Astrocyte (in vitro differentiated cells and primary cell): Measurements from ENCODE around the gene ABCG4. TPM values are rescaled to one million over a fixed set of nuclear protein-coding genes. Genes with fewer than 3 reads are reported as not detected.

Experiments
- DNase-seq: peaks from one replicate; pipeline ENCODE4 v3.0.0-alpha.2; 2010; ENCODE audit warnings: low read depth
- FAIRE-seq: peaks from 2 replicates; lab custom pipeline; 2011; peaks lifted over from hg19 to GRCh38; lab: Jason Lieb, UNC
- H2AFZ ChIP-seq: 2 replicates; pipeline ENCODE4 v1.6.0; 2012; ENCODE audit warnings: low read depth, low read length, inconsistent platforms
- H3K27ac ChIP-seq: 2 replicates; pipeline ENCODE4 v1.5.1; 2011; ENCODE audit warnings: low read depth, low read length, inconsistent platforms
- H3K27me3 ChIP-seq: 2 replicates; pipeline ENCODE4 v1.6.0; 2011; ENCODE audit warnings: low read length, inconsistent platforms; ENCODE audit not compliant: insufficient read depth
- H3K36me3 ChIP-seq: 2 replicates; pipeline ENCODE4 v1.5.1; 2011; ENCODE audit warnings: low read length, inconsistent platforms; ENCODE audit not compliant: insufficient read depth
- H3K4me1 ChIP-seq: 2 replicates; pipeline ENCODE4 v1.5.1; 2011; ENCODE audit warnings: low read length, inconsistent platforms; ENCODE audit not compliant: insufficient read depth
- H3K4me2 ChIP-seq: 2 replicates; pipeline ENCODE4 v1.6.0; 2012; ENCODE audit warnings: low read length, inconsistent platforms
- H3K4me3 ChIP-seq: 2 replicates; pipeline ENCODE4 v1.5.1; 2011; ENCODE audit warnings: low read depth, mild to moderate bottlenecking, low read length, inconsistent platforms; ENCODE audit not compliant: insufficient read depth
- H3K79me2 ChIP-seq: 2 replicates; pipeline ENCODE4 v1.6.0; 2012; ENCODE audit warnings: mild to moderate bottlenecking, low read length, inconsistent platforms; ENCODE audit not compliant: insufficient read depth
- H3K9ac ChIP-seq: 2 replicates; pipeline ENCODE4 v1.6.0; 2012; ENCODE audit warnings: mild to moderate bottlenecking, low read length, inconsistent platforms
- H3K9me3 ChIP-seq: 2 replicates; pipeline ENCODE4 v1.5.1; 2012; ENCODE audit warnings: low read depth, mild to moderate bottlenecking, low read length, inconsistent platforms; ENCODE audit not compliant: insufficient read depth
- H4K20me1 ChIP-seq: 2 replicates; pipeline ENCODE4 v1.6.0; 2012; ENCODE audit warnings: low read length, inconsistent platforms; ENCODE audit not compliant: insufficient read depth
- H3K27ac Mint-ChIP-seq: one replicate; pipeline ENCODE4 v1.8.0; 2021; ENCODE audit warnings: mild to moderate bottlenecking, mixed read lengths; ENCODE audit not compliant: unreplicated experiment
- H3K27me3 Mint-ChIP-seq: one replicate; pipeline ENCODE4 v1.8.0; 2021; ENCODE audit warnings: low read depth, mixed read lengths; ENCODE audit not compliant: unreplicated experiment
- H3K36me3 Mint-ChIP-seq: one replicate; pipeline ENCODE4 v1.8.0; 2021; ENCODE audit warnings: low read depth, mixed read lengths; ENCODE audit not compliant: unreplicated experiment
- H3K4me1 Mint-ChIP-seq: one replicate; pipeline ENCODE4 v1.8.0; 2021; ENCODE audit warnings: low read depth, mixed read lengths; ENCODE audit not compliant: unreplicated experiment
- H3K4me3 Mint-ChIP-seq: one replicate; pipeline ENCODE4 v1.8.0; 2021; ENCODE audit warnings: mild to moderate bottlenecking, moderate library complexity, mixed read lengths; ENCODE audit not compliant: unreplicated experiment
- H3K9me3 Mint-ChIP-seq: one replicate; pipeline ENCODE4 v1.8.0; 2021; ENCODE audit warnings: mild to moderate bottlenecking, mixed read lengths; ENCODE audit not compliant: unreplicated experiment
- CTCF ChIP-seq: IDR thresholded peaks from 2 replicates; pipeline ENCODE4 v1.5.1; 2011; ENCODE audit warnings: low read depth, mild to moderate bottlenecking, inconsistent platforms, low read length, moderate library complexity; ENCODE audit not compliant: insufficient read depth
- EZH2 ChIP-seq: IDR thresholded peaks from 2 replicates; pipeline ENCODE4 v1.6.1; 2012; ENCODE audit warnings: mild to moderate bottlenecking, low read length, inconsistent platforms; ENCODE audit not compliant: insufficient read depth
- total RNA-seq: library from RNA; stranded (reverse); gene quantifications from 2 replicates; pipeline ENCODE4 v1.2.1, GENCODE V29; 2021

The ABCG4 gene
- total RNA-seq, 1 donor from 2014 or later, result 1.5 TPM

GRCh38 chr11:119100246-119100970, 48.4 kb upstream of the ABCG4 start:
- Mint-ChIP-seq H3K9me3 (no peaks in the 10 kb centered on the region), H3K4me3 (peak overlapping the region; percentile 93), H3K27ac (no peak overlapping the region), H3K27me3 (no peaks in the 10 kb centered on the region), H3K36me3 (peaks cover 14% of the 10 kb centered on the region), H3K4me1 (peaks cover 11% of the 10 kb centered on the region)
- Histone ChIP-seq H3K27ac (no peak overlapping the region), H2AFZ (peak overlapping the region; percentile 25), H3K9ac (peak overlapping the region; percentile 88), H3K36me3 (peaks cover 20% of the 10 kb centered on the region), H3K27me3 (no peaks in the 10 kb centered on the region), H3K79me2 (peaks cover 19% of the 10 kb centered on the region), H4K20me1 (no peaks in the 10 kb centered on the region), H3K4me2 (peak overlapping the region; percentile 82), H3K4me3 (peak overlapping the region; percentile 85), H3K4me1 (peaks cover 15% of the 10 kb centered on the region), H3K9me3 (no peaks in the 10 kb centered on the region)
- FAIRE-seq (no peak), DNase-seq (peak; percentile 33)
- TF ChIP-seq EZH2, result no peak
- peak; percentile 44 for TF ChIP-seq CTCF

- Histone ChIP-seq H3K27ac (peak overlapping the region; percentile 99), H3K27me3 (no peaks in the 10 kb centered on the region), H3K79me2 (peaks cover 19% of the 10 kb centered on the region), H3K4me2 (peak overlapping the region; percentile 82), H2AFZ (peak overlapping the region; percentile 88), H4K20me1 (no peaks in the 10 kb centered on the region), H3K36me3 (peaks cover 20% of the 10 kb centered on the region), H3K9ac (peak overlapping the region; percentile 88), H3K4me3 (peak overlapping the region; percentile 85), H3K4me1 (peaks cover 15% of the 10 kb centered on the region), H3K9me3 (no peaks in the 10 kb centered on the region)
- no peak for FAIRE-seq
- Mint-ChIP-seq H3K4me1 (peaks cover 13% of the 10 kb centered on the region), H3K36me3 (peaks cover 14% of the 10 kb centered on the region), H3K27ac (peak overlapping the region; percentile 99), H3K4me3 (peak overlapping the region; percentile 93), H3K9me3 (no peaks in the 10 kb centered on the region), H3K27me3 (no peaks in the 10 kb centered on the region)
- TF ChIP-seq CTCF, result peak; percentile 8
- TF ChIP-seq EZH2, result no peak
- no peak for DNase-seq
These were observed 47.7 kb upstream of the ABCG4 start for GRCh38 chr11:119100994-119101758.
